Epithelial cell of proximal tubule (primary cell): ENCODE results near the gene MITD1. TPM values are rescaled to one million over a fixed set of nuclear protein-coding genes. Genes with fewer than 3 reads are reported as not detected.

Source experiments
- DNase-seq: peaks from one replicate; pipeline ENCODE4 v3.0.0-alpha.2; 2011; ENCODE audit warnings: low read depth
- H3K4me3 ChIP-seq: 2 replicates; pipeline ENCODE4 v1.5.1; 2011; ENCODE audit warnings: low read depth, mild to moderate bottlenecking, low read length
- total RNA-seq: library from RNA; depleted of rRNA; stranded (reverse); fragments of >200 nt; gene quantifications from 2 replicates; pipeline ENCODE4 v1.2.3, GENCODE V29; 2015
- TF ChIP-seq, protein P1 (sequence below): conservative IDR thresholded peaks from 2 replicates; pipeline ENCODE4 v1.5.1; 2012; ENCODE audit warnings: low read depth, mild to moderate bottlenecking, low read length

MITD1 gene
- total RNA-seq, 1 donor from 2014 or later, result 45.7 TPM

DNA sequence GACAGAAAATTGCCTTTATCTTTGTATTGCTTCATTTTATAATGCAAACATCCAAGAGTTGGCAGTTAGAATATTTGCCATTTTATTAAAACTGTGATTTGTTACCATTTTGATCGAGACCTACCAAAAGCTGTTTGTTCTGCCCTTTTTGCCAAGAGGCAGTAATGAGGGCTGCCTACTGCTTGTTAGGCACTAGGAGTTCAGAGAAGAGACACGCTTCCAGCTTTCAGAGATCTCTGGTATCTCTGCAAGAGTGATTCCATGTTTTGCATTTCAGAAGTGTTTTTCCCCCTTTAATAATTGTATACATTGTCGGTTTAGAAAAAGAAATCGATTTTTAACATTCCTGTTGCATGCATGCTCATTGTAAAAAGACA is 754 bp upstream of the MITD1 start:
- peak overlapping the region; percentile 87 for H3K4me3 ChIP-seq
- no peak for DNase-seq
- TF ChIP-seq, protein P1, sequence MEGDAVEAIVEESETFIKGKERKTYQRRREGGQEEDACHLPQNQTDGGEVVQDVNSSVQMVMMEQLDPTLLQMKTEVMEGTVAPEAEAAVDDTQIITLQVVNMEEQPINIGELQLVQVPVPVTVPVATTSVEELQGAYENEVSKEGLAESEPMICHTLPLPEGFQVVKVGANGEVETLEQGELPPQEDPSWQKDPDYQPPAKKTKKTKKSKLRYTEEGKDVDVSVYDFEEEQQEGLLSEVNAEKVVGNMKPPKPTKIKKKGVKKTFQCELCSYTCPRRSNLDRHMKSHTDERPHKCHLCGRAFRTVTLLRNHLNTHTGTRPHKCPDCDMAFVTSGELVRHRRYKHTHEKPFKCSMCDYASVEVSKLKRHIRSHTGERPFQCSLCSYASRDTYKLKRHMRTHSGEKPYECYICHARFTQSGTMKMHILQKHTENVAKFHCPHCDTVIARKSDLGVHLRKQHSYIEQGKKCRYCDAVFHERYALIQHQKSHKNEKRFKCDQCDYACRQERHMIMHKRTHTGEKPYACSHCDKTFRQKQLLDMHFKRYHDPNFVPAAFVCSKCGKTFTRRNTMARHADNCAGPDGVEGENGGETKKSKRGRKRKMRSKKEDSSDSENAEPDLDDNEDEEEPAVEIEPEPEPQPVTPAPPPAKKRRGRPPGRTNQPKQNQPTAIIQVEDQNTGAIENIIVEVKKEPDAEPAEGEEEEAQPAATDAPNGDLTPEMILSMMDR, result no peak

DNA sequence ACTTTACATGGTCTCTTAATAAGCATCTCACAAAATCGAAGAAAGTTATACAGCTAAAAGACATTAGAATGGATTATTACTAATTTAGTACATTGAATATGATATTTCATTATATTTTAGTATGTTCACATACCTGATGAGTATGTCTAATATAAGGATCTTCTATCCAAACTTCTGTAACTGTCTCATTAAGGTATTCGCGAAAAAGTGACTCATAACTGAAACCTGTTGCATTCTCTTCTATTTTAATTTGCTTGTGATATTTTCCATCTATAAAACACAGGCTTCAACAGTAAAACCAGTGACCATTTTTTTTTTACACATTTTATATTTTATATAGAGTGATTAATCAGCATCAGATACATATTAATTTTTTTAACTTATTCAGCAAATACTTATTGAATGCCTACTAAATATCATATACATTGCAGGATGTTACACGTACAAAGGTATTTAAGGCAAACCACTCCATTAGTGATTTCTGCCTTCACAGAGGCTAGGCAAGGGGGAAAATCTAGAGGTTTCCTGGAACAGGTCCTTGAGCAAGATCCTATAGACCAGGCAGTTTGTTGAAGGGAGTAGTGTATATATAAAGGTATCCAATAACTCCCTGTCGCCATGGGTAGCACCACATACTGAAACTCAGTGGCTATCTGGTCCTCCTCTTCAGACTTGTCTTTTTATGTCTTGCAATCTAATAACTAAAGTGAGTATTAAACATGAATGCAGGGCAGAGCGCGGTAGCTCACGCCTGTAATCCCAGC is 9.3 kb downstream of the MITD1 start:
- TF ChIP-seq, protein P1, result no peak
- no peak overlapping the region for H3K4me3 ChIP-seq
- DNase-seq, result no peak

DNA sequence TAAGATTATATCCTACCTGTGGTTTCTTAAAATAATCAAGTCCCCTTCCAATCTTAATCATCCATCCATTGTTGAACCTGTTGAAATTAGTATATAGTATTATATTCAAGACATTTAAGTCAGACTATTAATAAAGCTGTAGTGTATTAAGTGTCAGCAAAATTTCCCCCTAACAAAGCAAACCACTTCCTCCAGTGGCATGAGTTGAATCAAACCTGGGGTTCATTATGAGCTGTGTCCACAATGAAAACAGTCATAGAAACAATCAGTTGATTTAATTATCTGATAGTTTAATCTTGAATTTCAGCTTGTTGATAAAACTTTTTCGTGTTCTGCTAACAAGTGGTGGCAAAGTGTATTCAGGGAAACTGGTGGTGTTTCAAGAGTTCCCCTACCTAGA is 11.3 kb downstream of the MITD1 start:
- TF ChIP-seq, protein P1, result no peak
- no peak overlapping the region for H3K4me3 ChIP-seq
- DNase-seq, result no peak

DNA sequence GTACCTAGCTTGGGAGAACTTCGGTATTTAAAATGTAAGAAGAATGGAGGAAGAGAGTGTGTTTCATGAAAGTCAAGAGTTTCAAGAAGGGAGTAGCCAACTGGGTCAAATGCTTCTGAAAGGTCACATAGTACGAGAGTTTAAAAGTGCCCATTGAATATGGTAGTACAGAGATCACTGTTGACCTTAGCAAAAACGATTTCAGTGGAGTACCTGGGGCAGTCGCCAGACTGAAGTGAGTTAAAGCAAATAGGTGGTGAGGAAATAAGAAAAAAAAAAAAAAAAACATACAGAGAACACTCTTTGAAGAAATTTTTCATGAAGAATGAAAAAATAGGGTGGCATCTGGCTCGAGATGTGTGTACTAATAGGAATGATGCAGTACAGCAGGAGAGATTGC is 14.6 kb downstream of the MITD1 start:
- no peak for DNase-seq
- no peak overlapping the region for H3K4me3 ChIP-seq
- TF ChIP-seq, protein P1, result no peak

DNA sequence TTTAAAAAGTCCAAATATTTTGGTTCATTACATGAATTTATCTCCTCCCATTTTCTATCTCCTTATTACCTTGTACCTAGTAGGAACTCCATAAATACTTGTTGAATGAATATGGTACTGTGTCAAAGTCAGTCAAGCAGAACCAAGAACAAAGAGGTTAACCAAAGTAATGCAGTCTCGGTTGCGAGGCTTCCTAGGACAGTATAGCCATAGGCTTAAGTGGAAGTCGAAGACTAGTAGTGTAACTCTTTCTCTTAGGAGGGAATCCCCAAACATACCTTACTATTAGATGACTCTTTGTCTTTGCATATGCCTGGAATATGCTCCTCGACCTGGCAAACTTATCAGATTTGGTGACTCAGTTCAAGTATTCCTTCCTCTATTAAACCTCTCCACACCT is 21.3 kb downstream of the MITD1 start:
- H3K4me3 ChIP-seq, result no peak overlapping the region
- TF ChIP-seq, protein P1, result no peak
- DNase-seq, result no peak

DNA sequence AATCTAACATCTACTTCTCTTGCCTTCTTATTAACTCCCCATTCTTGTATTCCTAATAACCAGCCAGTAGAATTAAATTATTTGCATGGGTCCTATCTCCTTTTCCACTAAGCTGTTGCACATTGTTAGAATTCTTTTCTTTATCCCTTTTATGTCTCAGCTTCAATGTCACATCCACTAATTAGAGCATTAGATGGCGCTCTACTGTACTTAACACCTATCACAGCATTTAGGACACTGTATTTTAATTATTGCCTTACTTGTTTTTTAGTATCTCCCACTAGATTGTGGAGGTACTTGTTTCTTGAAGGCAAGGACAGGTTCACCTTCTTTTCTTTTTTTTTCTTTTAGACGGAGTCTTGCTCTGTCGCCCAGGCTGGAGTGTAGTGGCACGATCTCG is 22.3 kb downstream of the MITD1 start:
- TF ChIP-seq, protein P1, result no peak
- DNase-seq, result no peak
- H3K4me3 ChIP-seq, result no peak overlapping the region

DNA sequence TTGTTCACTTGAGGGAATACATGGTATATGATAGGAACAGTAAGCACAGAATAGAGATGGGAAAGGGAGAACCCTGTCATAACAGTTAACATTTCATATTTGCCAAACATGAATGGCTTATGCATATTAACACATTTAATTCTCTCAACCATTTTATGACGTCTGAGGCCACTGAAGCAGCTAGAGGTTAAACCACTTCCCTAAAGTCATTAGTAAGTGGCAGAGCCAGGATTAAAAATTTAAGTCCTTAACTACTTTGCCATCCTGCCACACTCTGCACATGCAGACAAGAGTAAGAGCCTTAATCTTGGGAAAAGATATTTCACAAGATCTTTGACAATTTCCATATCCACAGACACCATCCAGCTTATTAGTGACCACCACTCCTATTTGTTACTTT is 24.0 kb downstream of the MITD1 start:
- H3K4me3 ChIP-seq, result no peak overlapping the region
- TF ChIP-seq, protein P1, result no peak
- DNase-seq, result no peak
